HepG2 (cell line): ENCODE results near the gene ARHGEF7.

ENCODE experiments used
- CCAR2 ChIP-seq: fragments of 200-400 bp; formaldehyde crosslinking; optimal IDR thresholded peaks from 2 replicates; pipeline ENCODE3; 2018; ENCODE audit warnings: low read depth, mild to moderate bottlenecking, low read length, moderate library complexity
- EZH2 ChIP-seq: conservative IDR thresholded peaks from 2 replicates; pipeline ENCODE4 v1.6.1; 2012; ENCODE audit warnings: mild to moderate bottlenecking, low read depth, low read length, moderate library complexity
- POLR2AphosphoS5 ChIP-seq: IDR thresholded peaks from 2 replicates; pipeline ENCODE4 v1.6.1; 2012; ENCODE audit warnings: low read depth, low read length
- RAD21 ChIP-seq: fragments of 450-650 bp; formaldehyde crosslinking; IDR thresholded peaks from 2 replicates; pipeline ENCODE4 v1.5.0; 2020; ENCODE audit warnings: mild to moderate bottlenecking
- RFX5 ChIP-seq: IDR thresholded peaks from 2 replicates; pipeline ENCODE4 v1.6.1; 2011; ENCODE audit warnings: low read depth, low read length, improper control_type of control experiment
- YY1 ChIP-seq: IDR thresholded peaks from 2 replicates; pipeline ENCODE4 v1.6.1; 2011; ENCODE audit warnings: low read length, low read depth, moderate library complexity, mild to moderate bottlenecking; ENCODE audit not compliant: insufficient read depth, insufficient replicate concordance
- ZNF138 ChIP-seq: sonication (generic); formaldehyde crosslinking; IDR thresholded peaks from 2 replicates; pipeline ENCODE4 v1.5.0; 2020; ENCODE audit warnings: mild to moderate bottlenecking, low read depth, missing genetic modification reagents
- ZNF207 ChIP-seq: fragments of 450-650 bp; IDR thresholded peaks from 2 replicates; pipeline ENCODE4 v1.6.1; 2016; ENCODE audit warnings: antibody characterized with exemption, borderline replicate concordance
- ZNF253 ChIP-seq: sonication (generic); formaldehyde crosslinking; IDR thresholded peaks from 2 replicates; pipeline ENCODE4 v1.8.0; 2022; ENCODE audit warnings: mild to moderate bottlenecking, missing genetic modification reagents, borderline replicate concordance
- ZNF552 ChIP-seq: sonication (generic); formaldehyde crosslinking; IDR thresholded peaks from 2 replicates; pipeline ENCODE4 v1.9.0; 2022; ENCODE audit warnings: missing genetic modification reagents, mild to moderate bottlenecking, borderline replicate concordance
- TF ChIP-seq, protein P1 (sequence below), 2 experiments: sonication (generic) in 1 of 2; formaldehyde crosslinking in 1 of 2; IDR thresholded peaks; 2 replicates each; pipeline versions ENCODE4 v1.4.0 to v1.6.1; 2018 to 2020; ENCODE audit warnings: missing genetic modification reagents in 2 of 2, borderline replicate concordance in 1 of 2, low read depth in 1 of 2, mild to moderate bottlenecking in 1 of 2, missing biosample characterization in 1 of 2
- TF ChIP-seq, protein P2 (sequence below): sonication (generic); formaldehyde crosslinking; IDR thresholded peaks from 2 replicates; pipeline ENCODE4 v1.5.0; 2020; ENCODE audit warnings: mild to moderate bottlenecking, missing genetic modification reagents, moderate library complexity
- TF ChIP-seq, protein P3 (sequence below), 2 experiments: sonication (generic) in 1 of 2; formaldehyde crosslinking in 1 of 2; IDR thresholded peaks; 2 replicates each; pipeline versions ENCODE4 v1.5.1 to v1.6.1; 2011 to 2020; ENCODE audit warnings: borderline replicate concordance in 1 of 2, low read depth in 1 of 2, low read length in 1 of 2, mild to moderate bottlenecking in 1 of 2, missing genetic modification reagents in 1 of 2, moderate library complexity in 1 of 2

DNA sequence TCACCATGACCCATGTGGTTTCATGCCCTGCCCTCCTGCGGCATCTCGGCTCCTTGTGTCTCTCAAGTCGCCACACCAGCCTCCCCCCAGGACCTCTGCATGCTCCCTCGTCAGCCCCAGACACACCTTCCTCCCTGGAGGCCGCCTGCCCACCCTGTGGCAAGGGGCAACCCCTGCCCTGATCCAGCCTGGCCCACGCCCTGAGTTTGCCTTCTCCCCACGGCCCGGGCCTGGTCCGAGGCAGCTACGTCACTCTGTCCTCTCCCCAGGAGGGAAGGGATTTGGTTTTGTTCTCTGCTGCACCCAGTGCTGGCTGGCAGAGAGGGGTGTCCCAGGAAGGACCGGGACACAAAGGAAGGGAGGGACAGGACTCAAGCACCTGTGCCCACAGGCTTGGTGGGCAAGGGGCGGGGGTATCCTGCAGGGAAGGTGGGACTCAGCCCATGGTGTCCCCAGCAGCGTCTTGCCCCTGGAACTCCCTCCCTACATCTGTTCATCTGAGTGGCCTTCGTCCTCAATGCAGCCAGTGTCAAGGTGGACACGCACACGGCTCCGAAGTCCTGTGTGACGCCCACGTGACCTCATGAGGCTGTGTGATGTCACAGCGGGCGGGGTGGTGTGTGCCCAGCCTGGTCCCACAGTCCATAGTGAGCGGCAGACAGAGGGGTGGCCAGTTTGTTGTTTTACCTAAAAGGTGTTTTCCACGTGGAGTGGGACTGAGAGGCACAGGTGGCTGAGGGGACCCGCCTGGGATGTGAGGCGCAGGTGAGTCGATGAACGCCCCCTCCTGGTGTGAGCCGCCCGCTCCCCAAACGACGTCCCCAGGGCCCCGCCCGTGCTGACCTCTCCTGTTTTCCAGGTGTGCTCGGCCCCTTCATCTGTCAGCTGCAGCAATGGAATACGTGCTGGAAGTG lies 205.1 kb downstream of the ARHGEF7 start, which contains the start of gene TEX29:
- TF ChIP-seq RAD21 (CRISPR knock-in tag) = no peak
- no peak for TF ChIP-seq EZH2
- TF ChIP-seq YY1 = no peak
- no peak for TF ChIP-seq ZNF253
- no peak for TF ChIP-seq ZNF552 (CRISPR knock-in tag)
- no peak for TF ChIP-seq ZNF138
- TF ChIP-seq, protein P1, sequence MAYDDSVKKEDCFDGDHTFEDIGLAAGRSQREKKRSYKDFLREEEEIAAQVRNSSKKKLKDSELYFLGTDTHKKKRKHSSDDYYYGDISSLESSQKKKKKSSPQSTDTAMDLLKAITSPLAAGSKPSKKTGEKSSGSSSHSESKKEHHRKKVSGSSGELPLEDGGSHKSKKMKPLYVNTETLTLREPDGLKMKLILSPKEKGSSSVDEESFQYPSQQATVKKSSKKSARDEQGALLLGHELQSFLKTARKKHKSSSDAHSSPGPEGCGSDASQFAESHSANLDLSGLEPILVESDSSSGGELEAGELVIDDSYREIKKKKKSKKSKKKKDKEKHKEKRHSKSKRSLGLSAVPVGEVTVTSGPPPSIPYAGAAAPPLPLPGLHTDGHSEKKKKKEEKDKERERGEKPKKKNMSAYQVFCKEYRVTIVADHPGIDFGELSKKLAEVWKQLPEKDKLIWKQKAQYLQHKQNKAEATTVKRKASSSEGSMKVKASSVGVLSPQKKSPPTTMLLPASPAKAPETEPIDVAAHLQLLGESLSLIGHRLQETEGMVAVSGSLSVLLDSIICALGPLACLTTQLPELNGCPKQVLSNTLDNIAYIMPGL (CRISPR knock-in tag; IDR thresholded peaks at IDR 0.05; ENCODE audit: borderline replicate concordance in 1 of 2, low read depth in 1 of 2) = no peak
- TF ChIP-seq ZNF207 = no peak
- TF ChIP-seq RFX5 = no peak
- TF ChIP-seq POLR2AphosphoS5 = no peak
- no peak for TF ChIP-seq CCAR2
- TF ChIP-seq, protein P2, sequence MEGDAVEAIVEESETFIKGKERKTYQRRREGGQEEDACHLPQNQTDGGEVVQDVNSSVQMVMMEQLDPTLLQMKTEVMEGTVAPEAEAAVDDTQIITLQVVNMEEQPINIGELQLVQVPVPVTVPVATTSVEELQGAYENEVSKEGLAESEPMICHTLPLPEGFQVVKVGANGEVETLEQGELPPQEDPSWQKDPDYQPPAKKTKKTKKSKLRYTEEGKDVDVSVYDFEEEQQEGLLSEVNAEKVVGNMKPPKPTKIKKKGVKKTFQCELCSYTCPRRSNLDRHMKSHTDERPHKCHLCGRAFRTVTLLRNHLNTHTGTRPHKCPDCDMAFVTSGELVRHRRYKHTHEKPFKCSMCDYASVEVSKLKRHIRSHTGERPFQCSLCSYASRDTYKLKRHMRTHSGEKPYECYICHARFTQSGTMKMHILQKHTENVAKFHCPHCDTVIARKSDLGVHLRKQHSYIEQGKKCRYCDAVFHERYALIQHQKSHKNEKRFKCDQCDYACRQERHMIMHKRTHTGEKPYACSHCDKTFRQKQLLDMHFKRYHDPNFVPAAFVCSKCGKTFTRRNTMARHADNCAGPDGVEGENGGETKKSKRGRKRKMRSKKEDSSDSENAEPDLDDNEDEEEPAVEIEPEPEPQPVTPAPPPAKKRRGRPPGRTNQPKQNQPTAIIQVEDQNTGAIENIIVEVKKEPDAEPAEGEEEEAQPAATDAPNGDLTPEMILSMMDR = no peak
- TF ChIP-seq, protein P3, sequence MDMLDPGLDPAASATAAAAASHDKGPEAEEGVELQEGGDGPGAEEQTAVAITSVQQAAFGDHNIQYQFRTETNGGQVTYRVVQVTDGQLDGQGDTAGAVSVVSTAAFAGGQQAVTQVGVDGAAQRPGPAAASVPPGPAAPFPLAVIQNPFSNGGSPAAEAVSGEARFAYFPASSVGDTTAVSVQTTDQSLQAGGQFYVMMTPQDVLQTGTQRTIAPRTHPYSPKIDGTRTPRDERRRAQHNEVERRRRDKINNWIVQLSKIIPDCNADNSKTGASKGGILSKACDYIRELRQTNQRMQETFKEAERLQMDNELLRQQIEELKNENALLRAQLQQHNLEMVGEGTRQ (IDR thresholded peaks at IDR 0.05; ENCODE audit: low read depth, low read length) = no peak
- TF ChIP-seq, protein P3 (CRISPR knock-in tag; IDR thresholded peaks at IDR 0.05; ENCODE audit: borderline replicate concordance) = no peak
